ENCODE measurements around the gene ANKRD11.
"Not testable (repeated sequence)": the region's sequence is repeated elsewhere in the genome, so short reads cannot be mapped to it uniquely, and the experiment has no call there.

Gene ANKRD11

GRCh38 chr16:89308391-89309333 is 181.7 kb downstream of the ANKRD11 start:
- no peak for DNase-seq

- no peak for DNase-seq
These were observed 182.9 kb downstream of the ANKRD11 start for GRCh38 chr16:89307421-89307805.

GRCh38 chr16:89306457-89307420 is 183.6 kb downstream of the ANKRD11 start:
- not testable (repeated sequence) for DNase-seq

- no peak for DNase-seq
These were observed 185.2 kb downstream of the ANKRD11 start for GRCh38 chr16:89304941-89305705.

GRCh38 chr16:89304181-89304851 is 186.0 kb downstream of the ANKRD11 start:
- DNase-seq = no peak

- no peak for DNase-seq
These were observed 186.7 kb downstream of the ANKRD11 start for GRCh38 chr16:89303617-89304016.

- no peak for DNase-seq
These were observed 189.4 kb downstream of the ANKRD11 start for GRCh38 chr16:89300976-89301360.

- no peak for DNase-seq
These were observed 189.9 kb downstream of the ANKRD11 start for GRCh38 chr16:89300311-89300975.

- DNase-seq = not testable (repeated sequence)
These were observed 190.8 kb downstream of the ANKRD11 start for GRCh38 chr16:89299357-89300111.

GRCh38 chr16:89298623-89299225 is 191.6 kb downstream of the ANKRD11 start:
- no peak for DNase-seq

- DNase-seq = no peak
These were observed 192.3 kb downstream of the ANKRD11 start for GRCh38 chr16:89297910-89298545.

GRCh38 chr16:89297156-89297874 is 193.0 kb downstream of the ANKRD11 start:
- DNase-seq = no peak

- no peak for DNase-seq
These were observed 194.4 kb downstream of the ANKRD11 start for GRCh38 chr16:89295915-89296314.

GRCh38 chr16:89295071-89295900 is 195.1 kb downstream of the ANKRD11 start:
- no peak for DNase-seq

- no peak for DNase-seq
These were observed 195.9 kb downstream of the ANKRD11 start for GRCh38 chr16:89294486-89294885.

- DNase-seq = no peak
These were observed 196.9 kb downstream of the ANKRD11 start for GRCh38 chr16:89293276-89294143.

- DNase-seq = no peak
These were observed 197.8 kb downstream of the ANKRD11 start for GRCh38 chr16:89292443-89293078.
